Upper lobe of left lung (tissue), 6 donors: Measurements from ENCODE around the gene ZNF502. TPM values are rescaled to one million over a fixed set of nuclear protein-coding genes. Genes with fewer than 3 reads are reported as not detected.

Experiments
- ATAC-seq, 2 donors: fragments of 200-7000 bp; cut with Tn5 transposase; one replicate each; pipeline ENCODE4 v1.9.1; 2022; ENCODE audit warnings: mild to moderate bottlenecking in 2 of 2, moderate library complexity in 2 of 2; ENCODE audit not compliant: low FRiP score in 2 of 2
- DNase-seq, 2 donors: peaks; one replicate each; pipeline ENCODE4 v3.0.0-alpha.2; 2019 to 2020
- H3K27ac ChIP-seq, 4 donors: fragments of 200-600 bp; sonication (generic); one replicate each; pipeline ENCODE4 v1.5.1; 2016 to 2019
- H3K27me3 ChIP-seq, 4 donors: fragments of 200-600 bp; sonication (generic); one replicate each; pipeline ENCODE4 v1.5.1; 2017 to 2019
- H3K36me3 ChIP-seq, 4 donors: fragments of 200-600 bp; sonication (generic); one replicate each; pipeline ENCODE4 v1.5.1; 2016 to 2019
- H3K4me1 ChIP-seq, 4 donors: fragments of 200-600 bp; sonication (generic); one replicate each; pipeline ENCODE4 v1.5.1; 2018 to 2019
- H3K4me3 ChIP-seq, 4 donors: fragments of 200-600 bp; sonication (generic); one replicate each; pipeline ENCODE4 v1.5.1; 2017 to 2019; ENCODE audit warnings: mild to moderate bottlenecking in 2 of 4, moderate library complexity in 1 of 4
- H3K9me3 ChIP-seq, 4 donors: fragments of 200-600 bp; sonication (generic); one replicate each; pipeline ENCODE4 v1.5.1; 2018 to 2019
- CTCF ChIP-seq, 6 experiments: fragments of 450-650 bp in 4 of 6; fragments of 200-600 bp in 2 of 6; sonication (generic) in 2 of 6; IDR thresholded peaks; one replicate each; pipeline ENCODE4 v1.5.1; 2016 to 2019; ENCODE audit warnings: antibody characterized with exemption in 6 of 6
- EP300 ChIP-seq, 4 donors: sonication (generic); formaldehyde crosslinking; IDR thresholded peaks; one replicate each; pipeline ENCODE4 v1.5.1; 2017; ENCODE audit warnings: antibody characterized with exemption in 4 of 4, control low read depth in 2 of 4
- POLR2A ChIP-seq, 4 donors: fragments of 450-650 bp; IDR thresholded peaks; one replicate each; pipeline ENCODE4 v1.5.1; 2016 to 2017; ENCODE audit warnings: antibody characterized with exemption in 4 of 4, mild to moderate bottlenecking in 2 of 4
- POLR2AphosphoS5 ChIP-seq, 2 donors: sonication (generic); formaldehyde crosslinking; IDR thresholded peaks; one replicate each; pipeline ENCODE4 v1.5.1; 2017; ENCODE audit warnings: antibody characterized with exemption in 2 of 2
- whole genome bisulfite sequencing, 2 donors: methylation state at CpG; one replicate each; pipeline ENCODE4 v1.1.5; 2017 to 2018; 5-methylcytosine and 5-hydroxymethylcytosine counted together
- total RNA-seq, 6 donors: library from RNA; depleted of rRNA in 4 of 6; stranded (reverse); fragments of >200 nt in 4 of 6; gene quantifications; one replicate each; pipeline versions ENCODE4 v1.1.0 to v1.2.1, GENCODE V29; 2016 to 2021
- donor health status: DM: no; HTN: no; CAD: no; lungs with moderate emphysema.
- donor health status: DM: no; HTN: yes; CAD: no; lungs with severe emphysema.

The ZNF502 gene
- total RNA-seq, 6 donors from 2014 or later = 1.00 to 4.7 (median 3.7) TPM

- Histone ChIP-seq H3K27ac (no peak overlapping the region), H3K9me3 (no peaks in the 10 kb centered on the region), H3K27me3 (no peaks in the 10 kb centered on the region), H3K4me1 (no peaks in the 10 kb centered on the region), H3K36me3 (no peaks in the 10 kb centered on the region), H3K4me3 (no peak overlapping the region)
- 60% methylated on average over 2 of the region's 2 CpGs for WGBS, 2 donors
- TF ChIP-seq POLR2AphosphoS5 (IDR thresholded peaks at IDR 0.05) (no peak), EP300 (IDR thresholded peaks at IDR 0.05) (no peak), CTCF (IDR thresholded peaks at IDR 0.05) (no peak), POLR2A (IDR thresholded peaks at IDR 0.05) (no peak)
- ATAC-seq (no peak), DNase-seq (no peak)
Observed at GRCh38 chr3:44674211-44674610, 38.2 kb upstream of the ZNF502 start.

GRCh38 chr3:44678480-44679116, 33.9 kb upstream of the ZNF502 start:
- H3K4me3 ChIP-seq = no peak overlapping the region
- WGBS, 2 donors = 95 to 96% methylated on average over 5 of the region's 5 CpGs
- no peaks in the 10 kb centered on the region for H3K4me1 ChIP-seq
- DNase-seq (no peak), ATAC-seq (no peak)
- no peaks in the 10 kb centered on the region for H3K27me3 ChIP-seq
- no peaks in the 10 kb centered on the region for H3K36me3 ChIP-seq
- TF ChIP-seq POLR2AphosphoS5 (IDR thresholded peaks at IDR 0.05) = no peak
- no peak overlapping the region for H3K27ac ChIP-seq
- H3K9me3 ChIP-seq = peaks cover 0 to 7% (median 3%) of the 10 kb centered on the region in 4 donors

GRCh38 chr3:44680921-44681455, 31.5 kb upstream of the ZNF502 start:
- no peak overlapping the region for H3K4me3 ChIP-seq
- no peak for DNase-seq
- no peak for TF ChIP-seq POLR2AphosphoS5 (IDR thresholded peaks at IDR 0.05)
- TF ChIP-seq CTCF (IDR thresholded peaks at IDR 0.05) = no peak
- no peak for TF ChIP-seq POLR2A (IDR thresholded peaks at IDR 0.05)
- no peak for TF ChIP-seq EP300 (IDR thresholded peaks at IDR 0.05)
- peaks cover 0 to 11% (median 5%) of the 10 kb centered on the region in 4 donors for H3K9me3 ChIP-seq
- no peaks in the 10 kb centered on the region for H3K27me3 ChIP-seq
- WGBS, 2 donors = 94 to 96% methylated on average over 4 of the region's 4 CpGs
- no peaks in the 10 kb centered on the region for H3K36me3 ChIP-seq
- H3K4me1 ChIP-seq = peaks cover 0 to 14% (median 11%) of the 10 kb centered on the region in 4 donors
- no peak for ATAC-seq
- no peak overlapping the region for H3K27ac ChIP-seq

GRCh38 chr3:44682182-44682896, 30.1 kb upstream of the ZNF502 start:
- H3K36me3 ChIP-seq = no peaks in the 10 kb centered on the region
- H3K4me1 ChIP-seq = peaks cover 0 to 16% (median 12%) of the 10 kb centered on the region in 4 donors
- H3K9me3 ChIP-seq = peaks cover 0 to 11% (median 5%) of the 10 kb centered on the region in 4 donors
- TF ChIP-seq CTCF (IDR thresholded peaks at IDR 0.05) = no peak
- no peak for TF ChIP-seq EP300 (IDR thresholded peaks at IDR 0.05)
- TF ChIP-seq POLR2AphosphoS5 (IDR thresholded peaks at IDR 0.05) = no peak
- no peak for TF ChIP-seq POLR2A (IDR thresholded peaks at IDR 0.05)
- no peak overlapping the region for H3K4me3 ChIP-seq
- ATAC-seq (no peak), DNase-seq (no peak)
- H3K27me3 ChIP-seq = no peaks in the 10 kb centered on the region
- 90 to 96% methylated on average over 2 of the region's 2 CpGs for WGBS, 2 donors
- no peak overlapping the region for H3K27ac ChIP-seq

- ATAC-seq (peak; percentile 76 to 96), DNase-seq (peak; percentile 78 to 91)
- H3K9me3 ChIP-seq = peaks cover 0 to 8% (median 5%) of the 10 kb centered on the region in 4 donors
- WGBS, 2 donors = 4 to 16% methylated on average over 11 to 20 of the region's 48 CpGs
- peak overlapping the region; percentile 70 to 86 (median 82) for H3K4me3 ChIP-seq
- H3K4me1 ChIP-seq = peaks cover 0 to 16% (median 12%) of the 10 kb centered on the region in 4 donors
- no peaks in the 10 kb centered on the region for H3K27me3 ChIP-seq
- no peaks in the 10 kb centered on the region for H3K36me3 ChIP-seq
- H3K27ac ChIP-seq = peak overlapping the region; percentile 28 to 69 (median 50)
- peak in 2 of 4 donors; percentile 15 to 19 for TF ChIP-seq POLR2A (IDR thresholded peaks at IDR 0.05)
- no peak for TF ChIP-seq CTCF (IDR thresholded peaks at IDR 0.05)
- no peak for TF ChIP-seq POLR2AphosphoS5 (IDR thresholded peaks at IDR 0.05)
Observed at GRCh38 chr3:44685128-44685800, 27.2 kb upstream of the ZNF502 start.
